Measurements from ENCODE around the gene TTC1.

DNA sequence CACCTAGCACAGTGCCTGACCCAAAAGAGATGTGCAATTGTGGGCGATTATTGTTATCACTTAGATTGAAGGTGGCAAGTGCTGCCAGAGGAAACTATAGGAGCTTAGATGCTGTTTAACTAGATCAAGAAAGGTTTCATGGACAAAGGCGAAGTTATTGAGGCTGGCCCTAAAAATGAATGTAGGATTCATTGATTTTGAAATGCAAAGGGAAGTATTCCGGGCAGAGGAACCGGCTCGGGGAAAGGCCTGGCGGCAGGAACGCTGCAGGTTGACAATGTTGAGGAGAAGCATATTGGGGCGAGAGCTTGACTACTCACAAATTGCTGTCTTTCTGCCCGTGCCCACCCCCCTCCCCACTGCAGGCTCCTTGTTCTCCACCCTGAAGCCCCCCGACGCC, 37.4 kb upstream of the TTC1 start:
- TF ChIP-seq ZBTB7A (IDR thresholded peaks at IDR 0.05; ENCODE audit: low read depth): no peak
- no peak for TF ChIP-seq EP300 (IDR thresholded peaks at IDR 0.05; ENCODE audit: borderline replicate concordance)
- no peak for TF ChIP-seq CEBPB (IDR thresholded peaks at IDR 0.05)
- TF ChIP-seq TAF1 (IDR thresholded peaks at IDR 0.05; ENCODE audit: low read depth): no peak
- TF ChIP-seq EGR1 (IDR thresholded peaks at IDR 0.05): no peak
- TF ChIP-seq CREB1 (IDR thresholded peaks at IDR 0.05; ENCODE audit: low read depth): no peak
- TF ChIP-seq RAD21 (IDR thresholded peaks at IDR 0.05; ENCODE audit: low read depth): no peak
- TF ChIP-seq, protein P1, sequence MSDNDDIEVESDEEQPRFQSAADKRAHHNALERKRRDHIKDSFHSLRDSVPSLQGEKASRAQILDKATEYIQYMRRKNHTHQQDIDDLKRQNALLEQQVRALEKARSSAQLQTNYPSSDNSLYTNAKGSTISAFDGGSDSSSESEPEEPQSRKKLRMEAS (IDR thresholded peaks at IDR 0.05): no peak
- TF ChIP-seq, protein P2, sequence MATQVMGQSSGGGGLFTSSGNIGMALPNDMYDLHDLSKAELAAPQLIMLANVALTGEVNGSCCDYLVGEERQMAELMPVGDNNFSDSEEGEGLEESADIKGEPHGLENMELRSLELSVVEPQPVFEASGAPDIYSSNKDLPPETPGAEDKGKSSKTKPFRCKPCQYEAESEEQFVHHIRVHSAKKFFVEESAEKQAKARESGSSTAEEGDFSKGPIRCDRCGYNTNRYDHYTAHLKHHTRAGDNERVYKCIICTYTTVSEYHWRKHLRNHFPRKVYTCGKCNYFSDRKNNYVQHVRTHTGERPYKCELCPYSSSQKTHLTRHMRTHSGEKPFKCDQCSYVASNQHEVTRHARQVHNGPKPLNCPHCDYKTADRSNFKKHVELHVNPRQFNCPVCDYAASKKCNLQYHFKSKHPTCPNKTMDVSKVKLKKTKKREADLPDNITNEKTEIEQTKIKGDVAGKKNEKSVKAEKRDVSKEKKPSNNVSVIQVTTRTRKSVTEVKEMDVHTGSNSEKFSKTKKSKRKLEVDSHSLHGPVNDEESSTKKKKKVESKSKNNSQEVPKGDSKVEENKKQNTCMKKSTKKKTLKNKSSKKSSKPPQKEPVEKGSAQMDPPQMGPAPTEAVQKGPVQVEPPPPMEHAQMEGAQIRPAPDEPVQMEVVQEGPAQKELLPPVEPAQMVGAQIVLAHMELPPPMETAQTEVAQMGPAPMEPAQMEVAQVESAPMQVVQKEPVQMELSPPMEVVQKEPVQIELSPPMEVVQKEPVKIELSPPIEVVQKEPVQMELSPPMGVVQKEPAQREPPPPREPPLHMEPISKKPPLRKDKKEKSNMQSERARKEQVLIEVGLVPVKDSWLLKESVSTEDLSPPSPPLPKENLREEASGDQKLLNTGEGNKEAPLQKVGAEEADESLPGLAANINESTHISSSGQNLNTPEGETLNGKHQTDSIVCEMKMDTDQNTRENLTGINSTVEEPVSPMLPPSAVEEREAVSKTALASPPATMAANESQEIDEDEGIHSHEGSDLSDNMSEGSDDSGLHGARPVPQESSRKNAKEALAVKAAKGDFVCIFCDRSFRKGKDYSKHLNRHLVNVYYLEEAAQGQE (IDR thresholded peaks at IDR 0.05; ENCODE audit: low read depth): no peak
